GM23248 (cell line): ENCODE results near the gene MYCBP2.

ENCODE experiments used
- EZH2 ChIP-seq: fragments of 200-600 bp; sonication (generic); IDR thresholded peaks from 2 replicates; pipeline ENCODE4 v1.6.1; 2018; ENCODE audit warnings: antibody characterized with exemption, mild to moderate bottlenecking; ENCODE audit not compliant: insufficient read depth, poor library complexity, severe bottlenecking
- EZH2phosphoT487 ChIP-seq: fragments of 200-600 bp; sonication (generic); IDR thresholded peaks from 2 replicates; pipeline ENCODE4 v1.6.1; 2018; ENCODE audit warnings: antibody characterized with exemption, moderate library complexity, mild to moderate bottlenecking, low read depth; ENCODE audit not compliant: insufficient read depth

DNA sequence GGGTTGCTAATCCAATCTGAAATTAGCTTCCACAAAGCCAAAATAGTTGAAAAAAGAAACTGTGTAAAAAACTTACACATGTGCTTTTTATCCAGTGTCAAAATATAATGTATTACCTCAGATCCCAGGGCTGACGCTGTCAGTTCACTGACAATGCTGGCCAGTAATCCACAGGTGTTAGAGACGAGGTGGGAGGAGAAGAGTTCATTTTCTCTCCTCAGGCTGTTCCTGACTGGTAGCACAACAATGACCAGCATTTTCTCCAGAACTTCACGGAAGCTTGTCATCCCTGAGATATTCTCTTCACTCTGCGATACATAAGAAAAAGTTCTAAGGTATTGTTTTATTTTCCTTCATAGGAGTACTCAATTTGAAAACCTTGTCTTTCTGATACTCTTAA, 146.9 kb downstream of the MYCBP2 start:
- TF ChIP-seq EZH2 (no peak), EZH2phosphoT487 (no peak)
